ENCODE measurements around the gene UPK3A. TPM values are rescaled to one million over a fixed set of nuclear protein-coding genes. Genes with fewer than 3 reads are reported as not detected.

Gene UPK3A
- total RNA-seq: not detected

GRCh38 chr22:45284705-45285262, at the start of gene UPK3A:
Gene UPK3A (plus strand): TSS chr22:45284949. CDS start chr22:45285014, 65 bp downstream.

GRCh38 chr22:45240810-45241631, 43.7 kb upstream of the UPK3A start, which contains the start of gene KIAA0930:
Gene KIAA0930 (minus strand): TSS chr22:45240894. CDS start chr22:45240703, 191 bp downstream.

DNA sequence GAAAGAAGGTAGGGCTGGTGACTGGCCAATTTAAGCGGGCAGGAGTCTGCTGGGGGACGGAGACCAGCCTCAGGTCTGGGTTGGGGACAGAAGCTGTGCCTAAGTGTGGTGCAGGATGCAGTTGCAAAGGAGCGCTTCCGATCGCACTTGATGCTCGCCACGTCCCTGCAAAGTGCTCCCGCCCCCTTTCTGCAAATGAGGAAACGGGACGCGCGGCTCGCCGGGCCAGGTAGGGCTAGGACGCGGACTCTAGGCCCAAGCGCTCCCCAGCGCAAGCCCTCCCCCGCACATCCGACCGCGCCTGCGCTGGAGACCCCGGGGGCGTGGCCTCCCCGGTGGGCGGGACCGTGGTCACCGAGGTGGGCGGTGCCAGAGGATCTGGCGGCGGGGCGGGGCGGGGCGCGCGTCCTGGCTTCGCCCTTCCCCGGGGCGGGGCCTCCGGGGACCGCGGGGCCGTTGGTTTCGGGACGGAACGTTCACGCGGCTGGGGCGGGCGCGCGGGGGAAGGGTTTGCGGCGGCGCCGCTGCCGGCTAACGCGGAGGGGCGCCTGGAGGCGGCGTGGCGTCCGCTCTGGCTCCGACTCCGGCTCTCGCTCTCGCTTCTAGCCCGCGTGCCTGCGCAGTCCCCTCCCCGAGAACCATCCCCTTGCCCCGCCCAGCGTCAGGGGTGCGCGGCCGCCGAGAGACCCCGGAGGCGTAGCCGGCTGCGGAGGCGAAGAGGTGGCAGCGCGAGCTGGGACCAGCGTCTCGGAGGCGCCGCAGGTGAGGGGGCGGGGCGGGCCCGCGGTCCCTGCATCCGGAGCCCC, 24.9 kb downstream of the UPK3A start, which contains the start of gene FAM118A:
Gene FAM118A, plus strand, starts transcription at position 513 of the 806 bp plus-strand sequence. CDS start 12,446 bp downstream, outside the sequence.

Other genes with a start within 250 kb of the UPK3A start
- gene NUP50, start 121.0 kb upstream of the UPK3A start, total RNA-seq: 10 to 100 TPM; 42.3 to 45.0 TPM
- gene KIAA0930, start 44.1 kb upstream of the UPK3A start, total RNA-seq: 100 to 1,000 TPM; 167 to 221 TPM
- 10 to 100 TPM in 1 of 2 donors, 1 to 10 TPM in 1; 7.7 to 14.5 TPM for gene FAM118A, start 25.0 kb downstream of the UPK3A start, total RNA-seq
- gene SMC1B, start 128.7 kb downstream of the UPK3A start, total RNA-seq: not detected
- 1 to 10 TPM in 1 of 2 donors, under 1 TPM in 1; 0.34 to 3.7 TPM for gene RIBC2, start 128.7 kb downstream of the UPK3A start, total RNA-seq
- gene FBLN1, start 217.9 kb downstream of the UPK3A start, total RNA-seq: 1 to 10 TPM; 2.8 to 7.7 TPM